ENCODE results near the gene TIA1.

GRCh38 chr2:70188460-70188859 is 60.0 kb downstream of the TIA1 start:
- no peak for TF ChIP-seq POLR2A (IDR thresholded peaks at IDR 0.05; ENCODE audit: low read length)
- no peak for TF ChIP-seq GATA1 (IDR thresholded peaks at IDR 0.05; ENCODE audit: low read depth, low read length)
